Skeletal muscle satellite cell (primary cell): Measurements from ENCODE around the gene KY.

Experiments
- H3K27me3 ChIP-seq: 2 replicates; pipeline ENCODE4 v1.7.0; 2013; ENCODE audit warnings: low read length; ENCODE audit not compliant: control insufficient read depth, insufficient read depth
- H3K36me3 ChIP-seq: 2 replicates; pipeline ENCODE4 v1.7.0; 2013; ENCODE audit warnings: mild to moderate bottlenecking, control low read depth, low read length; ENCODE audit not compliant: insufficient read depth
- H3K4me1 ChIP-seq: 2 replicates; pipeline ENCODE4 v1.7.0; 2013; ENCODE audit warnings: low read length; ENCODE audit not compliant: control insufficient read depth, insufficient read depth
- H3K4me2 ChIP-seq: 2 replicates; pipeline ENCODE4 v1.7.0; 2013; ENCODE audit warnings: mild to moderate bottlenecking, low read length
- H3K4me3 ChIP-seq: 2 replicates; pipeline ENCODE4 v1.7.0; 2013; ENCODE audit warnings: low read length
- H3K9ac ChIP-seq: 2 replicates; pipeline ENCODE4 v1.7.0; 2013; ENCODE audit warnings: mild to moderate bottlenecking, low read depth, low read length, moderate library complexity
- H3K9me3 ChIP-seq: replicated peaks from 2 replicates; pipeline ENCODE4 v1.7.0; 2013; ENCODE audit warnings: mild to moderate bottlenecking, control low read depth, low read length

Gene KY

DNA sequence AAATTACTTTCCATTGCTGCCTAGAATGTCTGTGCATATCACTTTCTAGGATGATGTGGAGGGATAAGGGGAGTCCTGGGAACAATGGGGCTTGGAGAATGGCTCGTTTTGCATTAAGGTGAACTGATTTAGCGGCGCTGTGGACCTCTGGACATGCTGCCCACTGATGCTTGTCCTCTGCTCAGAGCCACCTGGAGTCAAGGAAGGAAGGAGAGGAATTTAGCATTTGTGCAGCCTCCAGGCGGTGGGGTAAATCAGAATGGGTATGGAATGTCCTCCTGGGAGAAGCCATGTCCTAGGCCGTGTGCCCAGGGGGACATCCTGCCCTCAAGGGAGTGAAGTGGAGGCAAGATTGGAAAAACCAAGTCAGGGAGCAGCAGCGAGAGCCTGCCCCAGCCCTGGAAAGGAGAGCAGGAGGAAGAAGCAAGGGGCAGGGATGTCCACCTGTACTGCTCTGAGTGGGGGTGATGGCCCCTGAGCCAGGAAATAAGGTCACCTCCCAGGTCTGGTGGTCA lies 37.8 kb downstream of the KY start:
- H3K9ac ChIP-seq = no peak overlapping the region

DNA sequence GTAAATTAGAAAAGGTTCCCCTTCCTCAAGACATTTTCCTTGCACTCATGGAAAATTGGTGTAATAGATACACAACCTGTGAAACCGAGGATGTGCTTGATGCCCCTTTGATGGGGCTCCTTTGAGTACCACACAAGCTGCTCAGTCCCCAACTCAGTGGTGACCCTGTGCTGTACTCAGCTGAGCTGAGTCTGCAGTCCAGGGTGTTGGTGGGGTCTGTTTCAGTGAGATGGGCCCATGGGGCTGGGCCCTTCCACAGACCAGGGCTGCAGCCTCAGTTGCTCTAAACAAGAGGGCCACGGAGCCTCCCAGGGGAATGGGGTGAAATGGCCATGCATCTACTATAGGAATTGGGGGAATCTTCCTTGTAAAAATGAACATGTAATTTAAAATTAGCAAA lies 39.3 kb downstream of the KY start:
- Histone ChIP-seq H3K36me3 (no peaks in the 10 kb centered on the region), H3K9me3 (no peaks in the 10 kb centered on the region), H3K9ac (no peak overlapping the region), H3K27me3 (peaks cover 25% of the 10 kb centered on the region), H3K4me1 (no peaks in the 10 kb centered on the region), H3K4me3 (no peak overlapping the region), H3K4me2 (no peak overlapping the region)

More for the DNA sequence above, 37.8 kb downstream of the KY start:
- H3K4me3 ChIP-seq = no peak overlapping the region
- H3K4me1 ChIP-seq = no peaks in the 10 kb centered on the region
- peaks cover 16% of the 10 kb centered on the region for H3K27me3 ChIP-seq
- no peaks in the 10 kb centered on the region for H3K36me3 ChIP-seq
- no peak overlapping the region for H3K4me2 ChIP-seq
- no peaks in the 10 kb centered on the region for H3K9me3 ChIP-seq

GRCh38 chr3:134610432-134611385 lies 40.1 kb downstream of the KY start:
- no peaks in the 10 kb centered on the region for H3K4me1 ChIP-seq
- H3K4me2 ChIP-seq = no peak overlapping the region
- H3K9me3 ChIP-seq = no peaks in the 10 kb centered on the region
- H3K27me3 ChIP-seq = peaks cover 30% of the 10 kb centered on the region
- H3K9ac ChIP-seq = no peak overlapping the region
- H3K4me3 ChIP-seq = no peak overlapping the region
- no peaks in the 10 kb centered on the region for H3K36me3 ChIP-seq

DNA sequence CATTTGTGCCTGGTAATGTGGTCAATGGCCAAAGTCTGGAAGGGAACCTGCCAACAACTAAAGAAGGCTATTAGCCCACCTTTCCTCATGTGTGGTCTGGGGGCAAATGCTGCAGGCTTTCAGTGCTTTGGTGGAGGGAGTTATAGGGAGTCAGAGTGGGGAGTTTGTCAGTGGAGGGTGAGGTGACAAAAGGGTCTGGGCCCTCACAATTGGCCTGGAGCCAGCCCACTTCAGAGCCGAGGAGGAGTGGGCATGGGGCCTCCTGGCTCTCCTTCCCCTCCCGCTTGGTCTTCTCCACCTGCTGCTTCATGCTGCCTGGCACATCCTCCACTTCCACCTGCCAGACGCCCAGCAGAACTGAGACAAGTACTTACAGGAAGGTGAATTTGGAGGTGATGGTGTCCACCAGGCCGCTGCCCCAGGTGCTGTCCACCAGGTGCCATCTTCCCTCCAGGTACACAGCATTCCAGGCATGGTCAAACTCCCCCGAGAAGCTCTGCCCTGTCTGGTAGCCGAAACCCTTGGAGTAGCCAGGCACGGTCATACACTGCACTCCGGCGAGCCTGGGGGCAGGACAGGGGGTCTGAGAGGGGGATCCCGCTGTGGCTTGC lies 40.9 kb downstream of the KY start:
- H3K9ac ChIP-seq = no peak overlapping the region
- H3K27me3 ChIP-seq = peaks cover 38% of the 10 kb centered on the region
- no peaks in the 10 kb centered on the region for H3K4me1 ChIP-seq
- no peak overlapping the region for H3K4me3 ChIP-seq
- no peaks in the 10 kb centered on the region for H3K36me3 ChIP-seq
- no peak overlapping the region for H3K4me2 ChIP-seq
- no peaks in the 10 kb centered on the region for H3K9me3 ChIP-seq

DNA sequence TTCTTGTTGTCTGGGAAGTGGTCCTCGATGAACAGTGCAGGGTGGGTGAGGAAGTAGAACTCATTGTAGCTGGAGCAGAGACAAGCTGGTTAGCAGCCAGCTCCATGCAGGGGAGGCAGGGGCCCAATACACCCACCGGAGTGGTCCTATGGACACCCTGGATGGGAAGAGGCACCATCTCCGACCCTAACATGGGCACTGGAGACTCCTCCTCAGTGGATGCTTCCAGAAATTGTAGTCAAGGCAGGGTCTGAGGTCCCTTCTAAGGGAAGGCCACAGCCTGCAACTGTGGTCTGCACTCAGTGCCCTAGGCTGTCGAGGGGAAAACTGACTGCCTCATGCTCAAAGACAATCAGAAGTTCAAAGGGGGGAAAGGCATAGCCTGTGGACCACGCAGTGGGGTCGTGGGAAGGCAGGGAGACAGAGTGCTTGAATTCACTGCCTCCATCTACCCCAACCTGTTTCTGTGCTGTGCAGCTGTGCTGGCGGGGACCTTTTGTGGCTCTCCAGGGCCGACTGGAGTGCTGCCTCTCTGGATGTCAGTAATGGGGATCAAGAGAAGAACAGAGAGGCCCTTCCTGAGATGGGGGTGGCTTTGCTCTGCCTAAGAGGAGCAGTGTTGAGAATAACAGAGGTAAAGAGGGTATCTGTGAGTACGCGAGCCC lies 41.9 kb downstream of the KY start:
- Histone ChIP-seq H3K4me2 (no peak overlapping the region), H3K36me3 (no peaks in the 10 kb centered on the region), H3K27me3 (peaks cover 48% of the 10 kb centered on the region), H3K4me1 (no peaks in the 10 kb centered on the region), H3K4me3 (no peak overlapping the region), H3K9ac (no peak overlapping the region), H3K9me3 (no peaks in the 10 kb centered on the region)

- peaks cover 48% of the 10 kb centered on the region for H3K27me3 ChIP-seq
- no peak overlapping the region for H3K9ac ChIP-seq
- no peaks in the 10 kb centered on the region for H3K4me1 ChIP-seq
Measured at GRCh38 chr3:134608023-134608770, 42.6 kb downstream of the KY start.

GRCh38 chr3:134607054-134608022 lies 43.5 kb downstream of the KY start:
- no peaks in the 10 kb centered on the region for H3K9me3 ChIP-seq
- peaks cover 51% of the 10 kb centered on the region for H3K27me3 ChIP-seq
- H3K9ac ChIP-seq = no peak overlapping the region
- H3K36me3 ChIP-seq = no peaks in the 10 kb centered on the region
- no peak overlapping the region for H3K4me3 ChIP-seq
- no peaks in the 10 kb centered on the region for H3K4me1 ChIP-seq
- H3K4me2 ChIP-seq = no peak overlapping the region

More at GRCh38 chr3:134608023-134608770, 42.6 kb downstream of the KY start:
- Histone ChIP-seq H3K9me3 (no peaks in the 10 kb centered on the region), H3K36me3 (no peaks in the 10 kb centered on the region), H3K4me2 (no peak overlapping the region), H3K4me3 (no peak overlapping the region)

GRCh38 chr3:134606033-134607025 lies 44.5 kb downstream of the KY start:
- no peaks in the 10 kb centered on the region for H3K36me3 ChIP-seq
- H3K9me3 ChIP-seq = no peaks in the 10 kb centered on the region
- H3K4me1 ChIP-seq = no peaks in the 10 kb centered on the region
- H3K27me3 ChIP-seq = peaks cover 49% of the 10 kb centered on the region
- H3K9ac ChIP-seq = no peak overlapping the region
- no peak overlapping the region for H3K4me2 ChIP-seq
- H3K4me3 ChIP-seq = no peak overlapping the region

- H3K9ac ChIP-seq = no peak overlapping the region
- H3K36me3 ChIP-seq = no peaks in the 10 kb centered on the region
- H3K27me3 ChIP-seq = peaks cover 45% of the 10 kb centered on the region
- no peak overlapping the region for H3K4me2 ChIP-seq
- H3K9me3 ChIP-seq = no peaks in the 10 kb centered on the region
- H3K4me1 ChIP-seq = peaks cover 5% of the 10 kb centered on the region
- no peak overlapping the region for H3K4me3 ChIP-seq
Measured at GRCh38 chr3:134605556-134605955, 45.3 kb downstream of the KY start.
